ENCODE results near the gene DNAH14. TPM values are rescaled to one million over a fixed set of nuclear protein-coding genes. Genes with fewer than 3 reads are reported as not detected.

Gene DNAH14
- total and polyA plus RNA-seq, 10 of the 15 experiments (the other 5 are each of a cell fraction or from before 2014, with no cell fraction given), result 2.0 to 7.9 (median 4.8) TPM

- no peaks in the 10 kb centered on the region for H3K4me1 ChIP-seq (ENCODE audit: control insufficient read depth, insufficient read depth, low read length)
- no TSS peak for BruUV-seq (replicated peaks)
- POLR2A ChIA-PET, result no interaction called here
- no peak overlapping the region for H2AFZ ChIP-seq (ENCODE audit: control insufficient read depth, low read depth, low read length)
- DNase-seq (ENCODE audit: low read depth, low spot score), result no peak
- no peak overlapping the region for H3K27ac ChIP-seq (ENCODE audit: control insufficient read depth, insufficient read depth)
- H3K9ac ChIP-seq (ENCODE audit: control insufficient read depth, insufficient read depth, low read length), result no peak overlapping the region
- H3K4me2 ChIP-seq (ENCODE audit: control insufficient read depth, insufficient read depth), result no peak overlapping the region
- peaks cover 17 to 38% of the 10 kb centered on the region in 2 experiments for H3K36me3 ChIP-seq (ENCODE audit: control insufficient read depth in 2 of 2, insufficient read depth in 2 of 2, low read length in 1 of 2)
- H3K4me3 ChIP-seq, result no peak overlapping the region
- TF ChIP-seq, protein P1, sequence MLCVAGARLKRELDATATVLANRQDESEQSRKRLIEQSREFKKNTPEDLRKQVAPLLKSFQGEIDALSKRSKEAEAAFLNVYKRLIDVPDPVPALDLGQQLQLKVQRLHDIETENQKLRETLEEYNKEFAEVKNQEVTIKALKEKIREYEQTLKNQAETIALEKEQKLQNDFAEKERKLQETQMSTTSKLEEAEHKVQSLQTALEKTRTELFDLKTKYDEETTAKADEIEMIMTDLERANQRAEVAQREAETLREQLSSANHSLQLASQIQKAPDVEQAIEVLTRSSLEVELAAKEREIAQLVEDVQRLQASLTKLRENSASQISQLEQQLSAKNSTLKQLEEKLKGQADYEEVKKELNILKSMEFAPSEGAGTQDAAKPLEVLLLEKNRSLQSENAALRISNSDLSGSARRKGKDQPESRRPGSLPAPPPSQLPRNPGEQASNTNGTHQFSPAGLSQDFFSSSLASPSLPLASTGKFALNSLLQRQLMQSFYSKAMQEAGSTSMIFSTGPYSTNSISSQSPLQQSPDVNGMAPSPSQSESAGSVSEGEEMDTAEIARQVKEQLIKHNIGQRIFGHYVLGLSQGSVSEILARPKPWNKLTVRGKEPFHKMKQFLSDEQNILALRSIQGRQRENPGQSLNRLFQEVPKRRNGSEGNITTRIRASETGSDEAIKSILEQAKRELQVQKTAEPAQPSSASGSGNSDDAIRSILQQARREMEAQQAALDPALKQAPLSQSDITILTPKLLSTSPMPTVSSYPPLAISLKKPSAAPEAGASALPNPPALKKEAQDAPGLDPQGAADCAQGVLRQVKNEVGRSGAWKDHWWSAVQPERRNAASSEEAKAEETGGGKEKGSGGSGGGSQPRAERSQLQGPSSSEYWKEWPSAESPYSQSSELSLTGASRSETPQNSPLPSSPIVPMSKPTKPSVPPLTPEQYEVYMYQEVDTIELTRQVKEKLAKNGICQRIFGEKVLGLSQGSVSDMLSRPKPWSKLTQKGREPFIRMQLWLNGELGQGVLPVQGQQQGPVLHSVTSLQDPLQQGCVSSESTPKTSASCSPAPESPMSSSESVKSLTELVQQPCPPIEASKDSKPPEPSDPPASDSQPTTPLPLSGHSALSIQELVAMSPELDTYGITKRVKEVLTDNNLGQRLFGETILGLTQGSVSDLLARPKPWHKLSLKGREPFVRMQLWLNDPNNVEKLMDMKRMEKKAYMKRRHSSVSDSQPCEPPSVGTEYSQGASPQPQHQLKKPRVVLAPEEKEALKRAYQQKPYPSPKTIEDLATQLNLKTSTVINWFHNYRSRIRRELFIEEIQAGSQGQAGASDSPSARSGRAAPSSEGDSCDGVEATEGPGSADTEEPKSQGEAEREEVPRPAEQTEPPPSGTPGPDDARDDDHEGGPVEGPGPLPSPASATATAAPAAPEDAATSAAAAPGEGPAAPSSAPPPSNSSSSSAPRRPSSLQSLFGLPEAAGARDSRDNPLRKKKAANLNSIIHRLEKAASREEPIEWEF (IDR thresholded peaks at IDR 0.05; ENCODE audit: insufficient replicate concordance, low read depth, low read length), result no peak
- TF ChIP-seq SMC3 (IDR thresholded peaks at IDR 0.05; ENCODE audit: borderline replicate concordance, low read length), result no peak
- no peak for TF ChIP-seq ZSCAN29 (IDR thresholded peaks at IDR 0.05)
- no peaks in the 10 kb centered on the region for H3K27me3 ChIP-seq (replicated peaks in 1 of 2; ENCODE audit: control insufficient read depth in 2 of 2, insufficient read depth in 2 of 2, low read length in 1 of 2)
- no peaks in the 10 kb centered on the region for H4K20me1 ChIP-seq (ENCODE audit: control insufficient read depth, insufficient read depth)
- CTCF ChIA-PET, result interaction anchor here (1.6 kb wide), 1 partner anchor 88 kb away, joined by 3 read pairs; no protein-coding TSS in a partner anchor
- H3K9me3 ChIP-seq (replicated peaks; ENCODE audit: control insufficient read depth, insufficient read depth, low read length), result no peaks in the 10 kb centered on the region
- no peak for ATAC-seq
- no peak for FAIRE-seq
- WGBS (ENCODE audit: insufficient coverage, insufficient replicate concordance, low lambda C conversion rate, missing lambda C conversion rate), result 99% methylated on average over 8 of the region's 8 CpGs
- SMC1A ChIA-PET (ENCODE audit: uncharacterized antibody, unreplicated experiment), result interaction anchor here (1.6 kb wide), 1 partner anchor 18 kb away, joined by 3 read pairs; no protein-coding TSS in a partner anchor
- RAD21 ChIA-PET (ENCODE audit: unreplicated experiment), result no interaction called here
- in situ Hi-C loops (cut with MboI) (no loop called here), intact Hi-C loops (cut with micrococcal nuclease; ENCODE audit: unreplicated experiment) (no loop called here)
- H3K79me2 ChIP-seq (ENCODE audit: control insufficient read depth, insufficient read depth, low read length), result no peaks in the 10 kb centered on the region
Measured at GRCh38 chr1:225406976-225407725, 477.7 kb downstream of the DNAH14 start.

All from GM12878 (cell line).